ENCODE results near the gene SYT17.

The SYT17 gene

GRCh38 chr16:19269098-19269497 lies 101.1 kb downstream of the SYT17 start:
- DNase-seq: no peak

GRCh38 chr16:19274165-19274797 lies 106.2 kb downstream of the SYT17 start:
- no peak for DNase-seq

GRCh38 chr16:19278403-19278802 lies 110.4 kb downstream of the SYT17 start:
- no peak for DNase-seq

- no peak for DNase-seq
Observed at GRCh38 chr16:19281246-19281645, 113.2 kb downstream of the SYT17 start.

GRCh38 chr16:19282101-19282500 lies 114.1 kb downstream of the SYT17 start:
- no peak for DNase-seq

GRCh38 chr16:19283637-19284036 lies 115.6 kb downstream of the SYT17 start:
- DNase-seq: no peak

- no peak for DNase-seq
Observed at GRCh38 chr16:19284207-19284606, 116.2 kb downstream of the SYT17 start.

GRCh38 chr16:19285431-19285830 lies 117.4 kb downstream of the SYT17 start, which contains the start of gene CLEC19A:
TSS of gene CLEC19A (plus strand) at chr16:19285731. CDS start at chr16:19285852, 121 bp downstream.
- no peak for DNase-seq

GRCh38 chr16:19286827-19287226 lies 118.8 kb downstream of the SYT17 start:
- no peak for DNase-seq

GRCh38 chr16:19287241-19287640 lies 119.2 kb downstream of the SYT17 start:
- no peak for DNase-seq

GRCh38 chr16:19288872-19289799 lies 121.1 kb downstream of the SYT17 start:
- no peak for DNase-seq

GRCh38 chr16:19289811-19290485 lies 121.9 kb downstream of the SYT17 start:
- DNase-seq: no peak

- no peak for DNase-seq
Observed at GRCh38 chr16:19290860-19291259, 122.8 kb downstream of the SYT17 start.

GRCh38 chr16:19291475-19291874 lies 123.4 kb downstream of the SYT17 start:
- no peak for DNase-seq

GRCh38 chr16:19292186-19292585 lies 124.1 kb downstream of the SYT17 start:
- DNase-seq: no peak

GRCh38 chr16:19294156-19294649 lies 126.2 kb downstream of the SYT17 start:
- DNase-seq: no peak

- DNase-seq: no peak
Observed at GRCh38 chr16:19295393-19295792, 127.4 kb downstream of the SYT17 start.

GRCh38 chr16:19297454-19297853 lies 129.4 kb downstream of the SYT17 start:
- DNase-seq: no peak

- no peak for DNase-seq
Observed at GRCh38 chr16:19299565-19299964, 131.5 kb downstream of the SYT17 start.

GRCh38 chr16:19301931-19302330 lies 133.9 kb downstream of the SYT17 start:
- DNase-seq: no peak

- DNase-seq: no peak
Observed at GRCh38 chr16:19304750-19305149, 136.7 kb downstream of the SYT17 start.

- DNase-seq: no peak
Observed at GRCh38 chr16:19305443-19305842, 137.4 kb downstream of the SYT17 start.

GRCh38 chr16:19307587-19308241 lies 139.7 kb downstream of the SYT17 start:
- no peak for DNase-seq

All from NCI-H2081 treated with DMSO at 0.1 percent for 48 hours (cell line).